HG02938 (cell line): ENCODE data around the gene EXOC3L2.

ENCODE experiments used
- ATAC-seq: cut with Tn5 transposase; IDR thresholded peaks from one replicate; pipeline ENCODE4 v1.9.1; 2021; ENCODE audit warnings: mild to moderate bottlenecking, moderate library complexity; ENCODE audit not compliant: unreplicated experiment

The EXOC3L2 gene

GRCh38 chr19:45163751-45164460 is 81.3 kb downstream of the EXOC3L2 start:
- no peak for ATAC-seq

- no peak for ATAC-seq
These were observed 82.1 kb downstream of the EXOC3L2 start for GRCh38 chr19:45163156-45163555.

GRCh38 chr19:45162608-45163143 is 82.5 kb downstream of the EXOC3L2 start:
- no peak for ATAC-seq
